Esophagus muscularis mucosa (tissue), 4 donors: ENCODE measurements around the gene DMD.

Experiments used
- CTCF ChIP-seq, 3 experiments: fragments of 200-600 bp in 2 of 3; fragments of 450-650 bp in 1 of 3; sonication (generic) in 2 of 3; IDR thresholded peaks; one replicate each; pipeline ENCODE4 v1.5.1; 2017 to 2019; ENCODE audit warnings: antibody characterized with exemption in 3 of 3, mild to moderate bottlenecking in 2 of 3, moderate library complexity in 1 of 3
- EP300 ChIP-seq: sonication (generic); formaldehyde crosslinking; IDR thresholded peaks from one replicate; pipeline ENCODE4 v1.6.1; 2017; ENCODE audit warnings: antibody characterized with exemption
- POLR2AphosphoS5 ChIP-seq, 2 donors: sonication (generic); formaldehyde crosslinking; IDR thresholded peaks; one replicate each; pipeline ENCODE4 v1.6.1; 2017; ENCODE audit warnings: antibody characterized with exemption in 2 of 2

GRCh38 chrX:31932769-31933168, 1278.6 kb downstream of the DMD start:
- TF ChIP-seq CTCF (IDR thresholded peaks at IDR 0.05) (no peak), EP300 (no peak), POLR2AphosphoS5 (IDR thresholded peaks at IDR 0.05) (no peak)
